Tibial artery (tissue), 4 donors: ENCODE results near the gene CLDN12.

Source experiments
- DNase-seq, 2 donors: peaks; one replicate each; pipeline ENCODE4 v3.0.0-alpha.2; 2019
- H3K27ac ChIP-seq, 2 donors: fragments of 200-600 bp; sonication (generic) in 1 of 2; 1 replicate in 1 of 2; 2 replicates in 1 of 2; pipeline ENCODE4 v1.5.1; 2018 to 2019; ENCODE audit warnings: mild to moderate bottlenecking in 1 of 2
- H3K27me3 ChIP-seq, 2 donors: fragments of 200-600 bp; sonication (generic) in 1 of 2; one replicate each; pipeline versions ENCODE4 v1.5.1 to v1.6.0; 2016 to 2019
- H3K36me3 ChIP-seq, 3 donors: fragments of 200-600 bp; sonication (generic) in 2 of 3; one replicate each; pipeline ENCODE4 v1.5.1; 2016 to 2019; ENCODE audit warnings: mild to moderate bottlenecking in 2 of 3
- H3K4me1 ChIP-seq, 4 donors: fragments of 200-600 bp; sonication (generic) in 2 of 4; 1 replicate in 3 of 4; 2 replicates in 1 of 4; pipeline ENCODE4 v1.5.1; 2016 to 2019
- H3K4me3 ChIP-seq, 2 donors: fragments of 200-600 bp; sonication (generic) in 1 of 2; 1 replicate in 1 of 2; 2 replicates in 1 of 2; pipeline ENCODE4 v1.5.1; 2018 to 2019; ENCODE audit warnings: mild to moderate bottlenecking in 2 of 2
- H3K9me3 ChIP-seq, 3 donors: fragments of 200-600 bp; sonication (generic) in 1 of 3; one replicate each; pipeline ENCODE4 v1.5.1; 2016 to 2019
- CTCF ChIP-seq, 2 experiments: fragments of 200-600 bp in 1 of 2; fragments of 450-650 bp in 1 of 2; IDR thresholded peaks; one replicate each; pipeline ENCODE4 v1.5.1; 2017 to 2019; ENCODE audit warnings: antibody characterized with exemption in 2 of 2, mild to moderate bottlenecking in 1 of 2, moderate library complexity in 1 of 2
- intact Hi-C: fragments of 100-400 bp; cut with DNase I; formaldehyde crosslinking; loops from one replicate; pipeline ENCODE4 v1.15.0; 2023; ENCODE audit warnings: low total_unique reads

Gene CLDN12

GRCh38 chr7:90387470-90388240 is 15.6 kb upstream of the CLDN12 start:
- Histone ChIP-seq H3K27ac (no peak overlapping the region), H3K27me3 (no peaks in the 10 kb centered on the region), H3K9me3 (no peaks in the 10 kb centered on the region), H3K36me3 (peaks cover 31 to 36% (median 33%) of the 10 kb centered on the region in 3 donors), H3K4me3 (no peak overlapping the region), H3K4me1 (no peaks in the 10 kb centered on the region)
- intact Hi-C loops: no loop called here
- DNase-seq: no peak
- no peak for TF ChIP-seq CTCF (IDR thresholded peaks at IDR 0.05)

GRCh38 chr7:90390926-90391325 is 12.3 kb upstream of the CLDN12 start:
- no peaks in the 10 kb centered on the region for H3K4me1 ChIP-seq
- no peaks in the 10 kb centered on the region for H3K9me3 ChIP-seq
- no peak for TF ChIP-seq CTCF (IDR thresholded peaks at IDR 0.05)
- intact Hi-C loops: no loop called here
- peaks cover under 1 to 6% (median 4%) of the 10 kb centered on the region in 3 donors for H3K36me3 ChIP-seq
- H3K27ac ChIP-seq: no peak overlapping the region
- H3K4me3 ChIP-seq: no peak overlapping the region
- H3K27me3 ChIP-seq: no peaks in the 10 kb centered on the region
- no peak for DNase-seq

- Histone ChIP-seq H3K27ac (no peak overlapping the region), H3K27me3 (no peaks in the 10 kb centered on the region), H3K36me3 (peaks cover 0 to 4% (median 1%) of the 10 kb centered on the region in 3 donors), H3K9me3 (no peaks in the 10 kb centered on the region), H3K4me3 (no peak overlapping the region), H3K4me1 (no peaks in the 10 kb centered on the region)
- DNase-seq: no peak
- TF ChIP-seq CTCF (IDR thresholded peaks at IDR 0.05): no peak
- intact Hi-C loops: no loop called here
Measured at GRCh38 chr7:90391488-90391887, 11.8 kb upstream of the CLDN12 start.

GRCh38 chr7:90396420-90396819 is 6.8 kb upstream of the CLDN12 start:
- Histone ChIP-seq H3K9me3 (peaks cover 0 to 13% (median 7%) of the 10 kb centered on the region in 3 donors), H3K4me1 (no peaks in the 10 kb centered on the region), H3K4me3 (no peak overlapping the region), H3K27ac (no peak overlapping the region), H3K36me3 (peaks cover 0 to 4% (median 0%) of the 10 kb centered on the region in 3 donors), H3K27me3 (no peaks in the 10 kb centered on the region)
- DNase-seq: no peak
- intact Hi-C loops: no loop called here
- TF ChIP-seq CTCF (IDR thresholded peaks at IDR 0.05): no peak

GRCh38 chr7:90401989-90402388 is 1.3 kb upstream of the CLDN12 start:
- Histone ChIP-seq H3K27ac (no peak overlapping the region), H3K27me3 (no peaks in the 10 kb centered on the region), H3K36me3 (peaks cover 8 to 11% (median 11%) of the 10 kb centered on the region in 3 donors), H3K4me1 (peaks cover 0 to 18% (median 12%) of the 10 kb centered on the region in 4 donors), H3K4me3 (no peak overlapping the region), H3K9me3 (peaks cover 0 to 13% (median 7%) of the 10 kb centered on the region in 3 donors)
- no peak for DNase-seq
- intact Hi-C loops: loop anchor here (5.0 kb wide), 1 partner anchor 55 kb away; the partner anchor contains the start of gene GTPBP10
- TF ChIP-seq CTCF (IDR thresholded peaks at IDR 0.05): no peak
